Subcutaneous abdominal adipose tissue (tissue), 5 donors: ENCODE results near the gene SLCO2B1.

Source experiments
- H3K27ac ChIP-seq: one replicate; pipeline ENCODE4 v1.7.0; 2013; ENCODE audit warnings: low read depth, mild to moderate bottlenecking, inconsistent platforms, low read length, moderate library complexity
- H3K27me3 ChIP-seq, 5 donors: one replicate each; pipeline ENCODE4 v1.7.0; 2013; ENCODE audit warnings: low read length in 5 of 5, inconsistent platforms in 1 of 5; ENCODE audit not compliant: control insufficient read depth in 5 of 5, insufficient read depth in 4 of 5
- H3K36me3 ChIP-seq, 5 donors: one replicate each; pipeline ENCODE4 v1.7.0; 2013; ENCODE audit warnings: low read length in 5 of 5; ENCODE audit not compliant: control insufficient read depth in 5 of 5, insufficient read depth in 5 of 5
- H3K4me1 ChIP-seq, 5 donors: one replicate each; pipeline ENCODE4 v1.7.0; 2013; ENCODE audit warnings: low read length in 5 of 5, mild to moderate bottlenecking in 3 of 5, moderate library complexity in 1 of 5; ENCODE audit not compliant: control insufficient read depth in 5 of 5, insufficient read depth in 5 of 5
- H3K4me3 ChIP-seq, 5 donors: one replicate each; pipeline ENCODE4 v1.7.0; 2013; ENCODE audit warnings: low read length in 5 of 5, low read depth in 1 of 5
- H3K9ac ChIP-seq, 5 donors: one replicate each; pipeline ENCODE4 v1.7.0; 2013; ENCODE audit warnings: low read length in 5 of 5, mild to moderate bottlenecking in 4 of 5, moderate library complexity in 3 of 5
- H3K9me3 ChIP-seq, 5 donors: one replicate each; pipeline ENCODE4 v1.7.0; 2013; ENCODE audit warnings: low read length in 5 of 5; ENCODE audit not compliant: control insufficient read depth in 5 of 5
- donor health status: healthy.
- donor health status: healthy.
- donor health status: healthy.
- donor health status: healthy.
- donor health status: healthy.

SLCO2B1 gene

DNA sequence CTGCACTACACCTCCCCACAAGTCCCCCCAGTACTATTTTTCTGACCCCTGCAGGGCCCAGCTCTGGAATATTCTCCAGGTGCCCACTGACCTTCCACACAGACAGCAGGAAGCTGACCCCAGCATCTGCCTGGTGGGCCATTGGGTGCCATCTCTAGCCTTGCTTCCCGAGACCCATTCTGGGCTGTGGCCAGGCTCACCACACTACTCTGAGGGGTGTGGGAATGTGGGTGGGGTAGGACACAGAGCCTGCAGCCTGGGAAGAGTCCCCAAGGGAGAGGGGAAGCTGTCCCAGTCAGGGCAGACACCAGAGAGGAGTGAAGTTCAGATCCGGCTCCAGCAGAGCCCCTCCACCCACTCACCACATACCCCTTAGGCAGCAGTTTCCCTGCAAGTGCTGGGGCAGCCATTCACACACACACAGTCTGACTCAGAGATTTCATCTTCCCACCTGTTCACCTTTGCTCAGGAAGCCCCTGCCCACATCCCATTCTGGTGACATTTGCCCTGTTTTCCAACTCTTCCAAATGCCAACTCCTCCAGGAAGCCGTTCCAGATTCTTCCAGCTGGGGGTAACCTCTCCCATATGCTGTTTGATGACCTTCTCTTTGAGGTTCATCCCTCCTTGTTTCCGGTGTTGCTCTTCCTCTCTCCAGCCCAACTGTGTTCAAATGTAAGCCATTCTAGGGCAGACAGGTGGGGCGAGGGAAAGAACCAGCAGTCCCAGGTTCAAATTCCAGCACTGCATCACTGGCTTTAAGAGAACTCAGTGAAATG, 1.9 kb downstream of the SLCO2B1 start:
- Histone ChIP-seq H3K9ac (peak overlapping the region in 2 of 5 donors; percentile 2 to 58), H3K27ac (no peak overlapping the region), H3K9me3 (no peaks in the 10 kb centered on the region), H3K36me3 (no peaks in the 10 kb centered on the region), H3K4me1 (peaks cover 6 to 48% (median 28%) of the 10 kb centered on the region in 5 donors), H3K27me3 (peaks cover 0 to 5% (median 0%) of the 10 kb centered on the region in 5 donors), H3K4me3 (peak overlapping the region; percentile 57 to 74 (median 58))

DNA sequence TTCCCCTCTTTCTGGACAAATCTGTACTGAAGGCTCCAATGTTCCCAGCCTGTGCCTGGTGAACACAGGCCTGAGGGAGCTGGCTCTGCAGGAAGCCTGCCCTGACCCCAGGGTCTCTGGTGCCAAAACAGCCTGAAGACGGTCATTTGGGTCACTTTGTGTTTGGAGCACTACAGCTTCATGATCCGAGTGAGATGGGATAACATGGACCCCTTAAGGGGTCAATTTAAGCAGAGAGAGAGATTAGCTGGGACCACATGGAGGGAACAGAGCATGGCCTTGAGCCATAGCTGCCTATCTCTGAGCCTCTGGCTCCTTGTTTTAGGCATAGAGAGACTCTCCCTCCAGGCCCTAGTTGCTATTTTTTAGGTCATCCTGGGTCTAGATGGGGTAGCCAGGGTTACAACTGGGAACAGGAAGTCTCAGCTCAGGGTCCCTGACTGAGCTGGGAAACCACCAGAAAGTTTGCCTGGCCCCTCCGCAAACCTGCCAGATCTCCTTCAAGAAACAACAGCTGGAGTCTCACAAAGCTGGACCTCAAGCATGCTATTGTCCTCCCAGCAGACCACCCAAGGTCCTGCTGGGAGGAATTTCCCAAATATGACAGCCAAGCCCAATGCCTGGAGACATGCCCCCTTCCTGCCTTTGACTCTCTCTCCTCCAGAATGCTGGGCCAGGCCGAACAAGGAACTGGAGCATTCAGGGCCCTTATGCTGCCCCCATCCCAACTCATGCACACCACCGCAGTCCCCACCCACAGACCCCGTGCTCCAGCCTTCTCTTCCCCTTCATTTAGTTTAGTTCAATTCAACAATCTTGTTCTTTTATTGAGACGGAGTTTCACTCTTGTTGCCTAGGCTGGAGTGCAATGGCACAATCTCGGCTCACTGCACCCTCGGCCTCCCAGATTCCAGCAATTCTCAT, 4.0 kb downstream of the SLCO2B1 start:
- H3K36me3 ChIP-seq: peaks cover 0 to 3% (median 0%) of the 10 kb centered on the region in 5 donors
- no peak overlapping the region for H3K27ac ChIP-seq
- peaks cover 6 to 53% (median 29%) of the 10 kb centered on the region in 5 donors for H3K4me1 ChIP-seq
- H3K9ac ChIP-seq: no peak overlapping the region
- peak overlapping the region in 2 of 5 donors; percentile 4 to 13 for H3K4me3 ChIP-seq
- peaks cover 0 to 5% (median 0%) of the 10 kb centered on the region in 5 donors for H3K27me3 ChIP-seq
- H3K9me3 ChIP-seq: no peaks in the 10 kb centered on the region

DNA sequence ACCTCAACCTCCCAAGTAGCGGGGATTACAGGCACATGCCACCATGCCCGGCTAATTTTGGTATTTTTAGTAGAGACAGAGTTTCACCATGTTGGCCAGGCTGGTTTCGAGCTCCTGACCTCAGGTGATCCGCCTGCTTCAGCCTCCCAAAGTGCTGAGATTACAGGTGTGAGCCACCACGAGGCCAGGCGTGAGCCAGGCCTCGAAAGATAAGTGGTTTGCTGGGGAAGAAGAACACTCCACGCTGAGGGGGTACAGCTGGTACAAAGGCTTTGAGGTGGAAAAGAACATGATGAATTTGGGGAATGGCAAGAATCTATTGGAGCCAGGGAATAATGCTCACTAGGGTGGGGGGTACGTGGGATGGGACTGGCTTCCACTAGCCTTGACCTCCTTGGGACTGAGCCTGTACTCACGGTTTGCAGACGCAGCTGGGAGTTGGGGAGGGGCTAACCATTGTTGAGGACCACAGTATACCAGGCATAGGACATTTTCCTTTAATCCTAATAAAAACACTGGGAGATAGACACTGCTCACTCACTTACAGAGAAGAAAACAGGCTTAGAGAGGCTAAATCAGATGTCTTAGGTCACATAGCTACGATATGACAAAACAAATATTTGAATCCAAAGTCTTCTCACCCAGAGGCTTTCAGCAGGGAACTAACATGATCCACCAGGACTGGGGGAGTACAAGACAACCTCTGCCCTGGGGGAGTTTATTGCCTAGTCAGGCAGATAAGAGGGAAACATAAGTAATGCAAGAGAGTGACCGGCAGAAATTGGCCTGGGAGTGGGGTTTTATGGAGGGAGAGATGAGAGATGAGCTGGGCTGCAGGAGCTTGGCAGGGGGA, 4.9 kb downstream of the SLCO2B1 start:
- Histone ChIP-seq H3K27me3 (peaks cover 0 to 5% (median 0%) of the 10 kb centered on the region in 5 donors), H3K9me3 (peaks cover 0 to 4% (median 0%) of the 10 kb centered on the region in 5 donors), H3K9ac (no peak overlapping the region), H3K4me3 (peak overlapping the region in 1 of 5 donors; percentile 4), H3K4me1 (peaks cover 6 to 55% (median 29%) of the 10 kb centered on the region in 5 donors), H3K27ac (no peak overlapping the region), H3K36me3 (peaks cover 0 to 6% (median 0%) of the 10 kb centered on the region in 5 donors)

DNA sequence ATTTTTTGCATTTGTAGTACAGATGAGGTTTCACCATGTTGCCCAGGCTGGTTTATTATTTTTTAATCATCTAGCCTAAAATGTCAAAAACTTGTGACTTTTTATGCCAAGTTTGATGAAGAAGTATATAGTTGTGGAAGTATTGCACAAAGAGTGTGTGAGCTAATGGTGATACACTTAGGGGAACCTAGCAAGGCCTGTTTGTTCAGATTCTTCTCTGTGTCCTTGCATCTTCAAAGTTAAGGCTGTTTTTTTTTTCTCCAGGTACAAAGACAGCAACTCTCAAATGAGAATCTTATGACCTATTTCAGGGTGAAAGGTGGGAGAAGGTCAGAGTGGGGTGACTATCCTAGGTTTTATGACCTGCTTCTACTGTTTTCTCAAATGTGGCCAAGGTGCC, 7.3 kb downstream of the SLCO2B1 start:
- H3K36me3 ChIP-seq: peaks cover 0 to 14% (median 0%) of the 10 kb centered on the region in 5 donors
- H3K4me1 ChIP-seq: peaks cover 1 to 63% (median 20%) of the 10 kb centered on the region in 5 donors
- H3K9ac ChIP-seq: no peak overlapping the region
- no peak overlapping the region for H3K4me3 ChIP-seq
- H3K27me3 ChIP-seq: no peaks in the 10 kb centered on the region
- no peak overlapping the region for H3K27ac ChIP-seq
- H3K9me3 ChIP-seq: peaks cover 0 to 4% (median 0%) of the 10 kb centered on the region in 5 donors

DNA sequence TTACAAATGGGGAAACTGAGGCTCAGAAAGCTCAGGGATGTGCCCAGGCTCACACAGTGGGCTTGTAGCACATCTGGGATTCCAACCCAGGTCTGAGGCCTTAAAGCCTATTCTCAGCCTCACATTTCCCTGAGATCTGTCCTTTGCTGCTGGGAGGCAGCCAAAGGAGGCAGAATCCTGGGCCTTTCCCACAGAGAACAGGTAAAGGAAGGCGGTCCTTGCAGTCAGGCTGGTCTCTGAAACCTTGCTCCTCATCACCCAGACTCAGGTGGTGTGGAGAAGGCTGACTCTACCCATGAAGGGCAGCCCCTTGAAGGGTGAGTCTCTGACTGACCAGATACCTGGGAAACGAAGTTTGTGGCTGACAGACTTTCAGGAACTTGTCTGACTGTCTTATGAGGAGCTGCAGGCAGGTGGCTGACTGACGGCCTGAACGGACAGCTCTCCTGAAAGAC, 7.8 kb downstream of the SLCO2B1 start:
- no peak overlapping the region for H3K4me3 ChIP-seq
- H3K4me1 ChIP-seq: peaks cover 0 to 63% (median 20%) of the 10 kb centered on the region in 5 donors
- H3K9ac ChIP-seq: no peak overlapping the region
- H3K27ac ChIP-seq: no peak overlapping the region
- peaks cover 0 to 4% (median 0%) of the 10 kb centered on the region in 5 donors for H3K9me3 ChIP-seq
- H3K36me3 ChIP-seq: peaks cover 0 to 18% (median 0%) of the 10 kb centered on the region in 5 donors
- H3K27me3 ChIP-seq: no peaks in the 10 kb centered on the region

DNA sequence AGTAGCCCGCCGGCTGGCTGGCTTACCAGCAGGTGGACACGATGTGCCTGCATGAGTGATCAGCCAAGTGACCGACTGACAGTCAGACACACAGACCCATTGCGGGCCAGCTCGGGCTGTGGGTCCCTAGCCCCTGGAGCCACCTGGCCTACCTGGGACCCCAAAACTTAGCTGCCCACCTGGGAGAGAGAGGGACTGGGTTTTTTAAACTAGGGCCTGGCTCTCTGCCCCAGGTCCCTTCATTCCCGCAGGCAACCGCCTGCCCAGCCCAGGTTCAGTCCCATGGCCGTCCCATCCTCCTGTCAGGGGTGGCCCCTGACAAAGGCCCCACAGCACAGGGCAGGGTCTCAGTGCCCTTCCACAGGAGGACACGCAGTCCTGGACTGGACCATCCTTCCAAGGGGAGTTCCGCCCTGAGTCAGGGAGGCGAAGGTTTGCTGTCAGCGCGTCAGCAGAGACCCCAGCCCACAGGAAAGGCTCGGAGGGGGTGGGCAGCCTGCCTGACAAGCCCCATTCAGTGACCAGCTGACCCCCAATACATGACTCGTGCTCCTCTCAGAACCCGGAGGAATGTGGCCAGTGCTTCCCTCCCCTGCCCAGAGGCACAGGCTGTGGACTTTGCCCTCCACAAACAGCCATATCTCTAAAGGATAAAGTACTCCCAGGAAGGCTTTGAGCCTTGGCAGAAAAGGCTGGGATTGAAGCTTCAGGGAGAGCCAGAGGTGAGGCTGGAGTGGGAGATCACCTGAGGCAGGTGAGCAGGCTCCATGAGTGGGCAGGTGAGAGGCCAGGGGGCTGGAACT, 8.4 kb downstream of the SLCO2B1 start:
- no peak overlapping the region for H3K9ac ChIP-seq
- no peak overlapping the region for H3K4me3 ChIP-seq
- H3K27ac ChIP-seq: peak overlapping the region; percentile 54
- H3K4me1 ChIP-seq: peaks cover 0 to 63% (median 20%) of the 10 kb centered on the region in 5 donors
- peaks cover 0 to 4% (median 0%) of the 10 kb centered on the region in 5 donors for H3K9me3 ChIP-seq
- H3K36me3 ChIP-seq: peaks cover 0 to 18% (median 0%) of the 10 kb centered on the region in 5 donors
- no peaks in the 10 kb centered on the region for H3K27me3 ChIP-seq

DNA sequence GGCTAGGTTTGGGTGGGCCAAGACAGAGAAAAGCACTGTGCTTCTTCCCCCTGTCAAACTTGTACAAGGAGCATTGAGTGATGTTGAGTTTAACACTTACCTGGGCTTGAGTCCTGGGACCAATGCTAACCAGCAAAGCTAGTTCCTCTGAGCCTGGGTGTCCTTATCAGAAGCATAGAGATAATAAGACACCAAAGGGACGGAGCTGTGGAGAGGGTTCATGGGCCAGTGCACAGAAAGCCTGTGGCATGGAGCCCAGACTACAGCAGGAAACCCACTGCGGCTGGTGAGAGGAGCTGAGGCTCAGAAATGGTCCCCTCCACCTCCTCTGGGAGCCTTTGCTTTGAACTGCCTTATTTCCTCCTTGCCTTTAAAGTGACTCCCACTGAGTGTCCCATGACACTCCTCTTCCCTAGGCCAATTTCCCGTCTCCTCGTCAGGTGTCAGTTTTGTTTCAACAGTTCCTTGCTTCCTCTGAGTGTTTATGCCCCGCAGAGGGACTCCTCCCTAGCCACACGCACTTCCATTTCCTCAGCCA, 9.4 kb downstream of the SLCO2B1 start:
- Histone ChIP-seq H3K9ac (no peak overlapping the region), H3K4me1 (peaks cover 0 to 58% (median 20%) of the 10 kb centered on the region in 5 donors)

DNA sequence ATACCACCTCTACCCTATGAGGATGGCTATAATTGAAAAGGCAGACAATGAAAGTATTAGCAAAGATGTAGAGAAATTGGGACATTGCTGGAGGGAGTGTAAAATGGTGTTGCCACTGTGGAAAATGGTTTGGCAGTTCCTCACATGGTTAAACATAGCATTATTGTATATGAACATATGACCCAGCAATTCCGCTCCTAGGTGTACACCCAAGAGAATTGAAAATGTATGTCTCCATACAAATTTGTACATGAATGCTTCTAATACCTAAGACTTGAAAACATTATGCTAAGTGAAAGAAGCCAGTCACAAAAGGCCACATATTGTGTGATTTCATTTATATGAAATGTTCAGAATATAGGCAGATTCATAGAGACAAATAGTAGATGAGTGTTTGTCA, 10.0 kb downstream of the SLCO2B1 start:
- peaks cover 0 to 18% (median 0%) of the 10 kb centered on the region in 5 donors for H3K36me3 ChIP-seq
- peak overlapping the region; percentile 14 for H3K27ac ChIP-seq
- no peaks in the 10 kb centered on the region for H3K27me3 ChIP-seq
- no peak overlapping the region for H3K9ac ChIP-seq
- H3K9me3 ChIP-seq: peaks cover 0 to 4% (median 0%) of the 10 kb centered on the region in 5 donors
- no peak overlapping the region for H3K4me3 ChIP-seq
- peaks cover 0 to 53% (median 18%) of the 10 kb centered on the region in 5 donors for H3K4me1 ChIP-seq

More for the DNA sequence above, 9.4 kb downstream of the SLCO2B1 start:
- H3K4me3 ChIP-seq: no peak overlapping the region
- H3K36me3 ChIP-seq: peaks cover 0 to 18% (median 0%) of the 10 kb centered on the region in 5 donors
- peaks cover 0 to 4% (median 0%) of the 10 kb centered on the region in 5 donors for H3K9me3 ChIP-seq
- H3K27ac ChIP-seq: peak overlapping the region; percentile 54
- no peaks in the 10 kb centered on the region for H3K27me3 ChIP-seq
